NT2/D1 (cell line): Measurements from ENCODE around the gene SPTBN5.

Experiments
- SUZ12 ChIP-seq: IDR thresholded peaks from 2 replicates; pipeline ENCODE4 v1.6.1; 2011; ENCODE audit not compliant: insufficient read length, insufficient read depth; ENCODE audit errors: extremely low read depth
- YY1 ChIP-seq: IDR thresholded peaks from 2 replicates; pipeline ENCODE4 v1.6.1; 2011; ENCODE audit not compliant: insufficient read length, insufficient read depth
- ZNF274 ChIP-seq: IDR thresholded peaks from 2 replicates; pipeline ENCODE4 v1.6.1; 2011; ENCODE audit warnings: mild to moderate bottlenecking, low read depth, low read length

GRCh38 chr15:41878355-41878699 lies 15.5 kb downstream of the SPTBN5 start:
- no peak for TF ChIP-seq YY1
- no peak for TF ChIP-seq ZNF274
- TF ChIP-seq SUZ12: no peak
